Smooth muscle cell of the brain vasculature (primary cell): ENCODE results near the gene ZNF511.

ENCODE experiments used
- DNase-seq: peaks from one replicate; pipeline ENCODE4 v3.0.0-alpha.2; 2012; ENCODE audit warnings: low read depth, low spot score

The ZNF511 gene

GRCh38 chr10:133292919-133293809 lies 15.6 kb upstream of the ZNF511 start:
- DNase-seq, result no peak

GRCh38 chr10:133293810-133294119 lies 14.9 kb upstream of the ZNF511 start:
- no peak for DNase-seq

GRCh38 chr10:133294189-133294588 lies 14.5 kb upstream of the ZNF511 start:
- no peak for DNase-seq

- DNase-seq, result no peak
Observed at GRCh38 chr10:133295426-133296320, 13.0 kb upstream of the ZNF511 start.

DNA sequence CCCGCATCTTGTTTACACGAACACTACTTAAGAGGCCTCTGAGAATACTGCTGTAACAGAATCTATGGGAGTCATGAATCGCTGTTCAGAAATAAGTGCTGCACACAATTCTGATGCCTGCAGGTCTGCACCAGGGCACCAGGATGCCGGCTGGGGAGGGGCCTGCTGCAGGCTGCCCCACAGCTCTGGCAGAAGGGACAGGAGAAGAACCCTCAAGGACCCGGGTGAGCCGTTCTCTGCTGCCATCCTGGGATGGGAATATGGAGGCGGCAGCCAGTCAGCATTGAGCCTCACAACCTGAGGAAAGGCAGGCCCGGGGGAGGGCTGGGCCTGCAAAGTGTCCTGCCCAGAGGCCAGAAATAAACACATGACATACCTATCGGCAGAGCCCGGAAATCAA lies 11.2 kb upstream of the ZNF511 start:
- no peak for DNase-seq

DNA sequence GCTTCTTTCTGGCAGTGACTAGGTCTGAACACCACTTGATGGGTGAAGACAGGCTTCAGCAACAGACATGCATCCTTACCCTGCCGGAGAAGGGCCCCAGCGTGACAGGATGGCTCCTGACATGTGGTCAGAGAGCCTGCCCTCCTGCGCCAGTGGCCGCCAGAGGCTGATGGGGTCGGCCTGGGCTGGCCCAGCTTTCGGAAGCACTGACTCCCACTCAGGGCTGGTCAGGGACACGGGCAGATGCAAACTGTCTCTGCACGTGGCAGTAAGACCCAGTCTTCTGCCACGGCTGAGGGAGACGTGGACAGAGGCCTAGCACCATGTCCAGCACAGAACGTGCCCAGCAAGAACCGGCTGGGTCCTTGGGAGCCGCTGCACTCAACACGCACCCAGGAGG lies 10.2 kb upstream of the ZNF511 start:
- no peak for DNase-seq

GRCh38 chr10:133299224-133299623 lies 9.5 kb upstream of the ZNF511 start:
- no peak for DNase-seq

- no peak for DNase-seq
Observed at GRCh38 chr10:133299738-133300137, 9.0 kb upstream of the ZNF511 start.

- DNase-seq, result no peak
Observed at GRCh38 chr10:133302230-133302629, 6.5 kb upstream of the ZNF511 start.

GRCh38 chr10:133303206-133303605 lies 5.5 kb upstream of the ZNF511 start:
- DNase-seq, result no peak

DNA sequence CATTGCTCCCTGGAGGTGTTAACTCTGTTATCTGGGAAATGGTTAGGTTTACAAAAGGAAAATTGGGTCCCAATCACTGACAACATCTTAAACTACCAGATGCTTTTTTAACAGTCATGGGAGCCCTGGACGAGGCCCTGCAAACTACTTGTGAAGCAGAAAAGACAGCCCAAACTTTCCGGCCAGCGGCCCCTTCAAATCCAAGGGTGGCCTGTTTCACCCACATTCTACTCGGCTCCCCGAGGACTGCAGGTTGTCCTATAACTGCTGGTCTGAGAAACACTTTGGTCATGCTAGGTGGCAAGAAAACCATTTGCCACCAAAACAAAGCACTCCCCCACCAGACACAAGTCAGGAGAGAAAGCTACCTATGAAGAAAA lies 2.6 kb upstream of the ZNF511 start:
- DNase-seq, result no peak

DNA sequence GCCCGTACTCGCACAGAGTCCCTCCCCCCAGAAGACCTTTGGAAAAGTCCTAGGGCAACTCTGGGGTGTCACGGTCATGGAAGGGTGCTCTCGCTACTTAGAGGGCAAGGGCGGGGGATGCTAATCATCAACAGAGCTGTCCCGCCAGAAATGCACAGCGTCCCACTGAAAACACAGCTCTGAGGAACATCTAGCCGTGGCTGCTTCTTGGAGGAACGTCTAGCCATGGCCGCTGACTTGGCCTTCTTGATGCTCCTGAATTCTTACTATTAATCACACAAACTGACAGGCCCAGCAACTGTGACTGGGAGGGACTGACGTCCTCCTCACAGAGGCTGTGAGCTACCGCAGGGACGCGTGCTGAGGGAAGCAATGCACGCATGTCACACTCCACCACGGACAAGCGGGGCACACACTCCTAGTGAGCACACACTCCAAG lies 1.8 kb upstream of the ZNF511 start:
- no peak for DNase-seq

DNA sequence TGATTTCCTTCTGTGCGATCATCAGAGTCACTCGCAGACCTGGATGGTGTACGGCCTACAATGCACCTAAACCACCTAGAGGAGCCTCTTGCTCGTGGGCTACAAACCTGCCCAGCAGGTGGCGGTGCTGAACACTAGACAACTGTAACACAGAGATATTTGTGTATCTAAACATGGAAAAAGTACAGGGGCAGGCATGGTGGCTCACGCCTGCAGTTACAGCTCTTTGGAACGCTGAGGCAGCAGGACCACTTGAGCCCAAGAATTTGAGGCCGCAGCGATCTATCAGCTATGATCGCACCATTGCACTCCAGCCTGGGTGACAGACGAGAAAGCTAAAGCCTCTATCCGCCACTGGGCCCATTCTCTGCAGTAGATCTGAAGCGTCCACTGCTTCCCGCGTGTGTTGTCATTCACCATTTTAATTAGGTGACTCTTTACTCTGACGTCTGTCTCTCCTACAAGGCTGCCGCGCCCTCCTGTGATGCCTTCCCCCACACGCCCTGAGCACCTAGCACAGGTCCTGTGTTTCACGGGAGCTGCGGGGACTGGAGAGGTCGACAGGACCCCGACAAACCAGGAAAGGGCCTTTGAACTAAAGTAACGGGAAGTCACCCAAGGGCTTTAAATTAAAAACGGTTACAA lies 816 bp upstream of the ZNF511 start:
- no peak for DNase-seq

GRCh38 chr10:133309100-133309719 lies 496 bp downstream of the ZNF511 start:
- peak; percentile 73 for DNase-seq

DNA sequence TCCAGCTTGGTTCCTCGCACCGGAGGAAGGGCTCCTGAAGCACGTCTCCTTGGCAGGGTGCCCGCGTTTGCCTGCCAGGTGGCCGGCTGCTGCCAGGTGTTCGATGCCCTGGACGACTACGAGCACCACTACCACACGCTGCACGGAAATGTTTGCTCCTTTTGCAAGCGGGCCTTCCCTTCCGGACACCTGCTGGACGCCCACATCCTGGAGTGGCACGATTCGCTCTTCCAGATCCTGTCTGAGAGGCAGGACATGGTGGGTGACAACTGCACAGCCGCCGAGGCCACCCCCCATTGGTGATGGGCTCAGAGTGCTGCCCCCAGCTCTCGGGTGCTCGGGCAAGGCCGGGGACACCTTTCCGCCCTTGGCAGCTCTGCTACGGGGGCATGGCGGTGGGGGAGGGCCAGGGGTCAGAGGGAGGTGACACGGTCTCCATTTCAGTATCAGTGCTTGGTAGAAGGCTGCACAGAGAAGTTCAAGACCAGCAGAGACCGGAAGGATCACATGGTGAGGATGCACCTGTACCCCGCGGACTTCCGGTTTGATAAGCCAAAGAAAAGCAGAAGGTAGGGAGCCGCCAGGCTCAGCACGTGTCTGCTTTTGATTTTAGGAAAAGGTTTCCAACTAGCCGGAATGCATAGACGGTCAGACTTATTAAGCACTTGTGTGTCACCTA lies 1.1 kb downstream of the ZNF511 start:
- no peak for DNase-seq

GRCh38 chr10:133310399-133310755 lies 1.7 kb downstream of the ZNF511 start:
- DNase-seq, result no peak

- DNase-seq, result no peak
Observed at GRCh38 chr10:133310789-133311188, 2.1 kb downstream of the ZNF511 start.

DNA sequence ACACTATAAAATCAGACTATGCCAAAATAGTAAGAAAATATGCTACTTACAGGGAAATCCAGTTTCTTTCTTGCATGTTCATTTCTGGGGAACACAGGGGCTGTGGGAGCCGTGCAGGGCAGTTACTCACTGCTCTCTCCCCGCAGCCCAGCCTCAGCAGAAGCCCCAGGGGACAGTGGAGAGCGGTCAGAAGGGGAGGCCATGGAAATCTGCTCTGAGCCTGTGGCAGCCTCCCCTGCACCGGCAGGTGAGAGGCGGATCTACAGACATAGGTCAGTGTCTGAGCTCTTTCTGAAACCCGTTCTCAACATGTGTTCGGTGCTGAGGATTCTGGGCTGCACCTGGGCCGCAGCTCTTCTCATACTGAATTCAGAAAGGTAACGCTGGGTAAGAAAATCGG lies 2.9 kb downstream of the ZNF511 start:
- no peak for DNase-seq

GRCh38 chr10:133312016-133312768 lies 3.5 kb downstream of the ZNF511 start:
- DNase-seq, result no peak

DNA sequence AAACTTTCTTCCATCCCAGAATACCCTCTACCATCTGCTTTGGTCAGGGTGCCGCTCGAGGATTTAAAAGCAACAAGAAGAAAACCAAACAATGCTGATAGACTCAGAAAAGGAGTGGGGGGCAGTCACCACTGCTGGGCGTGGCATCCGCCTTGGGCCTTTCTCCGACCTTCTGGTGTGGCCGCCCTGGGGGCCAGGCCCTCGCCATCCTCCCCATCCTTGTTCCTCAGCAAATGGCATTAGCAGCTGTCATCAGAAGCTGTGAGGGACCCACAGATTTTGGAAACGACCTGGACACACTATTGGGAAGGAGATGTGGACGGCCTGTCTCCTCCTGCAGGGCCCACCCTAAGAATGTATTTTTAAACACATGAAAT lies 4.0 kb downstream of the ZNF511 start:
- no peak for DNase-seq

- DNase-seq, result no peak
Observed at GRCh38 chr10:133313192-133313591, 4.5 kb downstream of the ZNF511 start.
